ENCODE data around the gene CTNNBL1.

CTNNBL1 gene

DNA sequence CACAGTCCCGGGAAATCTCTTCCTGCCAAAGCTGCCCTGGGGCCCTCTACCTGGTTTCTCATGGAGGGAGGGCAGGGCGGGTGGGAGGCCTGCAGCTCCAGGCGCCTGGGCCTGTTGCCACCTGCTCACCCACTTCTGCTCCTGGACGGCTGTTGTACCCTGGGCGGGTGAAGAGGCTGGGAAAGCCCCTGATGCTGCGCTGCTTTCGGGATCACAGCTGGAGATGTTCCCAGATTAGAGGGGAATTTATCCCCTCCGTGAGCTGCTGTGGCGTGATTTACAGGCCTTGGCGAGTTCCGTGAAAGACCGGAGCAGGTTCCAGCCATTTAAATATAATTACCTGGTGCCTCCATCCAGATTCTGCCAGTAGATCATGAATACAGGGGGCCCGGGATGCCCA, 196.8 kb downstream of the CTNNBL1 start:
- H3K4me3 ChIP-seq (ENCODE audit: low read depth, low read length), result no peak overlapping the region
- TF ChIP-seq, protein P1, sequence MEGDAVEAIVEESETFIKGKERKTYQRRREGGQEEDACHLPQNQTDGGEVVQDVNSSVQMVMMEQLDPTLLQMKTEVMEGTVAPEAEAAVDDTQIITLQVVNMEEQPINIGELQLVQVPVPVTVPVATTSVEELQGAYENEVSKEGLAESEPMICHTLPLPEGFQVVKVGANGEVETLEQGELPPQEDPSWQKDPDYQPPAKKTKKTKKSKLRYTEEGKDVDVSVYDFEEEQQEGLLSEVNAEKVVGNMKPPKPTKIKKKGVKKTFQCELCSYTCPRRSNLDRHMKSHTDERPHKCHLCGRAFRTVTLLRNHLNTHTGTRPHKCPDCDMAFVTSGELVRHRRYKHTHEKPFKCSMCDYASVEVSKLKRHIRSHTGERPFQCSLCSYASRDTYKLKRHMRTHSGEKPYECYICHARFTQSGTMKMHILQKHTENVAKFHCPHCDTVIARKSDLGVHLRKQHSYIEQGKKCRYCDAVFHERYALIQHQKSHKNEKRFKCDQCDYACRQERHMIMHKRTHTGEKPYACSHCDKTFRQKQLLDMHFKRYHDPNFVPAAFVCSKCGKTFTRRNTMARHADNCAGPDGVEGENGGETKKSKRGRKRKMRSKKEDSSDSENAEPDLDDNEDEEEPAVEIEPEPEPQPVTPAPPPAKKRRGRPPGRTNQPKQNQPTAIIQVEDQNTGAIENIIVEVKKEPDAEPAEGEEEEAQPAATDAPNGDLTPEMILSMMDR (conservative IDR thresholded peaks at IDR 0.05; ENCODE audit: low read depth, low read length), result no peak
- DNase-seq (ENCODE audit: low read depth), result no peak

DNA sequence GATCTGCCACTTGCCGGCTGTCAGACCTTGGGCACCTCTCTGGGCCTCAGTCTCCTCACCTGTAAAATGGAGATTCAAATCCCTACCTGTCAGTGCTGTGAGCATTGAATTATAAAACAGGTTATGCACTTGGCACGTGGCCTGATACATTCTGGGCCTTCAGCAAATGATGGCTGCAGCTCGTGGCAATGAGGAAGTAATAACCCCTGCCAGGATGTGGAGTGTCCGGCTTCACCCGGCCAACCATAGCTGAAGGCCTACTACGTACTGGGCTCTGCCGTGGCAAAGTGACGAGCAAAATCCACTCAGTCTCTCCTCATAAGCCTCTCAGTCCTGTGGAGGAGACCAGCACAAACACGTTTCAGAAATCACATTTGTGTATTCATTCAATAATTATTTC, 198.2 kb downstream of the CTNNBL1 start:
- no peak overlapping the region for H3K4me3 ChIP-seq (ENCODE audit: low read depth, low read length)
- DNase-seq (ENCODE audit: low read depth), result no peak
- TF ChIP-seq, protein P1 (conservative IDR thresholded peaks at IDR 0.05; ENCODE audit: low read depth, low read length), result no peak

DNA sequence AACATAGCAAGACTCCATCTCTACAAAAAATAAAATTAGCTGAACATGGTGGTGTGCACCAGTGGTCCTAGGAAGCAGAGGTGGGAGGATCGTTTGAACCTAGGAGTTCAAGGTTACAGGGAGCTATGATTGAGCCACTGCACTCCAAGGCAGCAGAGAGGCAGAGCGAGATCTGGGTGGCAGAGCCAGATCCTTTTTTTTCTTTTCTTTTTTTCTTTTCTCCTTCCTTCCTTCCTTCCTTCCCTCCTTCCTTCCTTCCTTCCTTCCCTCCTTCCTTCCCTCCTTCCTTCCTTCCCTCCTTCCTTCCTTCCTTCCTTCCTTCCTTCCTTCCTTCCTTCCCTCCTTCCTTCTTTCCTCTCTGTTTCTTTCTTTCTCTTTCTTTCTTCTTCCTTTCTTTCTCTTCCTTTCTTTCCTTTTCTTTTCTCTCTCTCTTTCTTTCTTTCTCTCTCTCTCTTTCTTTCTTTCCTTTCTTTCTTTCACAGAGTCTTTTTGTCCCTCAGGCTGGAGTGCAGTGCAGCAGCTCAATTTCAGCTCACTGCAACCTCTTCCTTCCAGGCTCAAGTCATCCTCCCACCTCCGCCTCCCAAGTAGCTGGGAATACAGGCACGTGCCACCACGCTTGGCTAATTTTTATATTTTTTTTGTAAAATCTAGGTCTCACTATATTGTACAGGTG, 199.9 kb downstream of the CTNNBL1 start:
- no peak overlapping the region for H3K4me3 ChIP-seq (ENCODE audit: low read depth, low read length)
- no peak for DNase-seq (ENCODE audit: low read depth)
- TF ChIP-seq, protein P1 (conservative IDR thresholded peaks at IDR 0.05; ENCODE audit: low read depth, low read length), result no peak

DNA sequence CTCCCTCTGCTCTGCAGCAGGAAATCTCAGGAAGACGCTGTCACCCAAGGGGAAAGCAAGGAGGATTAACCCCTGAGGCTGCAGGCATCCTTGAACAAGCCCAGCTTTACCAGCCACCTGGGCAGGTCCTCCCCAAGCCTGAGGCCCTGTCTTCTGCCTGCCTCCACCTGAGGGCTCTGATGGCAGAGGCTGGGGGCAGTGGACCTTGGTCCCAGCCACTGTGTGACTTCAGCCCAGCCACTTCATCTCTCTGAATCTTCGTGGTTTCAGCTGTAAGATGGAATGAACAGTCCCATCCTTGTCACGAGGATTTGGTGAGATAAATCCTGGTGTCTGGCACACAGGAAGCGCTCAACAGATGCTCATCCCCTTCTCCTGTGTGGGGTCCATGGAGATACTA, 200.6 kb downstream of the CTNNBL1 start:
- no peak for DNase-seq (ENCODE audit: low read depth)
- TF ChIP-seq, protein P1 (conservative IDR thresholded peaks at IDR 0.05; ENCODE audit: low read depth, low read length), result no peak
- H3K4me3 ChIP-seq (ENCODE audit: low read depth, low read length), result no peak overlapping the region

DNA sequence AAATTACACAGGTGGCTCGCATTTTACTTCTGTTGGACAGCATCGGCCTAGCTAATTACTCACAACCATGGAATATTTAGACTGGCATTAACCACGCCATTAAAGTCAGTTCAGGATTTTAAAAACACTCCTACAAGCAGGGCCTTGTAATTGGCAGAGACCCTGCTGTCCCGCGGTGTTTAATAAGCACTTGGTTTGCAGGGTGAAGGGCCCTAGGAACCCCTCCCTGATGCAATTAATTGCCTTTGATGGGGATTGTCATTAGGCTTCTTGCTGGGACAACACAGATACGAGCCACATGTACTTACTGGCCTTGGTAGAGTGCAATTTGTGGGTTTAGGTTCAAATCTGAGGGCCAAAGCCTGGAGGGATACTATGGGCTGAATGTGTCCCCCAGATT, 201.3 kb downstream of the CTNNBL1 start:
- no peak overlapping the region for H3K4me3 ChIP-seq (ENCODE audit: low read depth, low read length)
- DNase-seq (ENCODE audit: low read depth), result no peak
- TF ChIP-seq, protein P1 (conservative IDR thresholded peaks at IDR 0.05; ENCODE audit: low read depth, low read length), result no peak

DNA sequence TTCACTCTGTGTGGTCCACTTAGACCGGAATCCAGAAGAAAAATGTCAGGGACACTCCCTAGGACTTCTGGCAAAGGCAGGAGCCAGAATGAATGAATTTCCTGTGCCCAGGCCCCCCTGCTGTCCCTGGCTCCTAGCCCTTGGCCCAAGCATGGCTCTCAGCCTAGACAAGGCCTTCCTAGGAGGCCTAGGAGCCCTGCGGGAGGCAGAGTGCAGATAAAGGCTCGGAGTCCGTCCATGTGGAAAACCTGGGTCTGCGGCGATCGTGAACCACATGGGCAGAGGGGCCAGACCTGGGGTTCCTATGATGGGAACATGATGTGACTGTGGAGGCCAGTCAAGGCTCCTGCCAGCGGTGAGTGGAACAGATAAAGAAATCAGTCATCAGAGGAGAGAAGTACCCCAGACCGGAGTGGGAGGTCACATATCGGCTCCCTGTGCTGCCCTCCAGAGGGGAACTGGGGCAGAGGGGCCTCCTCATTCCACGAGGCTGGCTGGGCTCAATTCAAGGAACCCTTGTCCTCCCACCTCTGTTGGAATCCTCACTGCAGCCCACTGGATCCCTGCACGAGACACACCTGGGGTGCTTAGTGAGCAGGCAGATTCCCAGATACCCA, 203.2 kb downstream of the CTNNBL1 start:
- no peak overlapping the region for H3K4me3 ChIP-seq (ENCODE audit: low read depth, low read length)
- TF ChIP-seq, protein P1 (conservative IDR thresholded peaks at IDR 0.05; ENCODE audit: low read depth, low read length), result peak; percentile 66
- peak; percentile 37 for DNase-seq (ENCODE audit: low read depth)

All from choroid plexus epithelial cell (primary cell).